H9 (cell line): ENCODE data around the gene RCSD1. TPM values are rescaled to one million over a fixed set of nuclear protein-coding genes. Genes with fewer than 3 reads are reported as not detected.

ENCODE experiments used
- DNase-seq: peaks from one replicate; pipeline ENCODE4 v3.0.0-alpha.2; 2017
- H2AFZ ChIP-seq: one replicate; pipeline ENCODE4 v1.6.1; 2013; ENCODE audit warnings: mild to moderate bottlenecking, low read length, control low read depth, moderate library complexity
- H2AK5ac ChIP-seq: 2 replicates; pipeline ENCODE4 v1.6.1; 2013; ENCODE audit warnings: low read length, control low read depth, mixed read lengths; ENCODE audit not compliant: insufficient read length
- H2BK120ac ChIP-seq: one replicate; pipeline ENCODE4 v1.6.1; 2013; ENCODE audit warnings: low read depth, mild to moderate bottlenecking, low read length, control low read depth, inconsistent platforms; ENCODE audit not compliant: poor library complexity, severe bottlenecking
- H2BK12ac ChIP-seq: 2 replicates; pipeline ENCODE4 v1.6.1; 2013; ENCODE audit warnings: low read length, control low read depth, mixed read lengths, low read depth; ENCODE audit not compliant: insufficient read length
- H2BK15ac ChIP-seq: 2 replicates; pipeline ENCODE4 v1.6.1; 2013; ENCODE audit warnings: low read depth, low read length, control low read depth
- H2BK20ac ChIP-seq: one replicate; pipeline ENCODE4 v1.6.1; 2013; ENCODE audit warnings: low read depth, mild to moderate bottlenecking, low read length, control low read depth, inconsistent platforms; ENCODE audit not compliant: poor library complexity, severe bottlenecking
- H2BK5ac ChIP-seq: 2 replicates; pipeline ENCODE4 v1.6.1; 2013; ENCODE audit warnings: low read length, control low read depth, mixed read lengths; ENCODE audit not compliant: insufficient read length
- H3K14ac ChIP-seq: 2 replicates; pipeline ENCODE4 v1.6.1; 2013; ENCODE audit warnings: low read length, control low read depth; ENCODE audit not compliant: insufficient read depth
- H3K18ac ChIP-seq: 2 replicates; pipeline ENCODE4 v1.6.1; 2013; ENCODE audit warnings: low read depth, mild to moderate bottlenecking, mixed read lengths, low read length, control low read depth; ENCODE audit not compliant: insufficient read length
- H3K23ac ChIP-seq: 2 replicates; pipeline ENCODE4 v1.6.1; 2013; ENCODE audit warnings: low read length, control low read depth, mixed read lengths, low read depth; ENCODE audit not compliant: insufficient read length
- H3K23me2 ChIP-seq: 2 replicates; pipeline ENCODE4 v1.6.1; 2013; ENCODE audit warnings: low read depth, mild to moderate bottlenecking, mixed read lengths, low read length, control low read depth; ENCODE audit not compliant: insufficient read length, poor library complexity, severe bottlenecking
- H3K27ac ChIP-seq: 2 replicates; pipeline ENCODE4 v1.5.1; 2013; ENCODE audit warnings: low read length, control low read depth, mixed read lengths, low read depth; ENCODE audit not compliant: insufficient read length
- H3K27me3 ChIP-seq: 2 replicates; pipeline ENCODE4 v1.6.1; 2013; ENCODE audit warnings: low read length, control low read depth, inconsistent platforms; ENCODE audit not compliant: insufficient read depth
- H3K4ac ChIP-seq: 2 replicates; pipeline ENCODE4 v1.6.1; 2013; ENCODE audit warnings: low read depth, mild to moderate bottlenecking, control low read depth, inconsistent platforms, low read length, moderate library complexity
- H3K4me1 ChIP-seq: 2 replicates; pipeline ENCODE4 v1.6.1; 2013; ENCODE audit warnings: low read length, control low read depth, inconsistent platforms; ENCODE audit not compliant: insufficient read depth
- H3K4me2 ChIP-seq: 2 replicates; pipeline ENCODE4 v1.6.1; 2013; ENCODE audit warnings: low read length, control low read depth, mixed read lengths; ENCODE audit not compliant: insufficient read length, insufficient read depth
- H3K56ac ChIP-seq: 2 replicates; pipeline ENCODE4 v1.6.1; 2013; ENCODE audit warnings: low read depth, mild to moderate bottlenecking, mixed read lengths, low read length, control low read depth; ENCODE audit not compliant: insufficient read length
- H3K79me1 ChIP-seq: 2 replicates; pipeline ENCODE4 v1.6.1; 2013; ENCODE audit warnings: low read depth, mild to moderate bottlenecking, moderate library complexity, low read length, control low read depth, inconsistent platforms; ENCODE audit not compliant: insufficient read depth, poor library complexity, severe bottlenecking
- H3K79me2 ChIP-seq: 2 replicates; pipeline ENCODE4 v1.6.1; 2013; ENCODE audit warnings: low read length, control low read depth, inconsistent platforms; ENCODE audit not compliant: insufficient read depth
- H3K9ac ChIP-seq: 2 replicates; pipeline ENCODE4 v1.6.1; 2013; ENCODE audit warnings: low read length, control low read depth, mixed read lengths; ENCODE audit not compliant: insufficient read length; ENCODE audit errors: extremely low read depth
- H3K9me3 ChIP-seq: one replicate; pipeline ENCODE4 v1.6.1; 2013; ENCODE audit warnings: low read depth, low read length, inconsistent platforms; ENCODE audit not compliant: control insufficient read depth
- H3T11ph ChIP-seq: one replicate; pipeline ENCODE4 v1.6.1; 2013; ENCODE audit warnings: mild to moderate bottlenecking, low read length, control low read depth, inconsistent platforms
- H4K20me1 ChIP-seq: one replicate; pipeline ENCODE4 v1.6.1; 2013; ENCODE audit not compliant: control insufficient read depth, insufficient read length, insufficient read depth
- H4K5ac ChIP-seq: 2 replicates; pipeline ENCODE4 v1.6.1; 2013; ENCODE audit warnings: low read depth, mild to moderate bottlenecking, mixed read lengths, low read length, control low read depth; ENCODE audit not compliant: insufficient read length
- H4K8ac ChIP-seq: replicated peaks from 2 replicates; pipeline ENCODE4 v1.6.1; 2013; ENCODE audit warnings: low read length, control low read depth, mixed read lengths, low read depth; ENCODE audit not compliant: insufficient read length
- H4K91ac ChIP-seq: 2 replicates; pipeline ENCODE4 v1.6.1; 2013; ENCODE audit warnings: low read depth, mild to moderate bottlenecking, moderate library complexity, mixed read lengths, low read length, control low read depth; ENCODE audit not compliant: insufficient read length
- H3K27ac Mint-ChIP-seq, 3 experiments: 2 replicates in 2 of 3; 3 replicates in 1 of 3; pipeline ENCODE4 v1.8.0; 2020 to 2021; ENCODE audit warnings: mixed read lengths in 3 of 3, mild to moderate bottlenecking in 1 of 3, moderate library complexity in 1 of 3
- H3K27me3 Mint-ChIP-seq: 2 replicates; pipeline ENCODE4 v1.8.0; 2021; ENCODE audit warnings: low read depth, mild to moderate bottlenecking, moderate library complexity, mixed read lengths
- H3K36me3 Mint-ChIP-seq, 3 experiments: 2 replicates in 2 of 3; 3 replicates in 1 of 3; pipeline ENCODE4 v1.8.0; 2020 to 2021; ENCODE audit warnings: low read depth in 3 of 3, mixed read lengths in 3 of 3; ENCODE audit not compliant: insufficient read depth in 1 of 3
- H3K4me1 Mint-ChIP-seq, 2 experiments: 2 replicates each; pipeline ENCODE4 v1.8.0; 2020; ENCODE audit warnings: mixed read lengths in 2 of 2
- H3K4me3 Mint-ChIP-seq, 2 experiments: 2 replicates in 1 of 2; 3 replicates in 1 of 2; pipeline ENCODE4 v1.8.0; 2020 to 2021; ENCODE audit warnings: mild to moderate bottlenecking in 2 of 2, mixed read lengths in 2 of 2, moderate library complexity in 1 of 2
- H3K9me3 Mint-ChIP-seq, 2 experiments: 2 replicates in 1 of 2; 3 replicates in 1 of 2; pipeline ENCODE4 v1.8.0; 2020; ENCODE audit warnings: mild to moderate bottlenecking in 2 of 2, mixed read lengths in 2 of 2, moderate library complexity in 1 of 2
- WGBS: extraction: QIAGEN DNeasy Blood & Tissue Kit; methylation state at CpG from one replicate; pipeline ENCODE4 v1.1.7; 2013; ENCODE audit warnings: missing lambda C conversion rate, low lambda C conversion rate, mixed read lengths; ENCODE audit not compliant: insufficient read length; ENCODE audit errors: extremely low coverage; 5-methylcytosine and 5-hydroxymethylcytosine counted together
- total RNA-seq: library from RNA; stranded (reverse); gene quantifications from 2 replicates; pipeline ENCODE4 v1.2.1, GENCODE V29; 2021
- TF ChIP-seq, protein P1 (sequence below): fragments of 200-600 bp; sonication (generic); conservative IDR thresholded peaks from 3 replicates; pipeline ENCODE4 v1.8.0; 2021; ENCODE audit warnings: antibody characterized with exemption, mild to moderate bottlenecking

RCSD1 gene
- total RNA-seq, 1 experiment from 2014 or later, result 0.13 TPM

GRCh38 chr1:167621780-167622313, 8.2 kb upstream of the RCSD1 start:
- no peak overlapping the region for H2BK20ac ChIP-seq
- no peaks in the 10 kb centered on the region for H3K27me3 ChIP-seq
- no peaks in the 10 kb centered on the region for H4K20me1 ChIP-seq
- H3K9me3 ChIP-seq, result no peaks in the 10 kb centered on the region
- H3K27ac ChIP-seq, result no peak overlapping the region
- H3K4me2 ChIP-seq, result no peak overlapping the region
- no peaks in the 10 kb centered on the region for H3K23me2 ChIP-seq
- H3K36me3 Mint-ChIP-seq, result no peaks in the 10 kb centered on the region; a peak in 2 of 7 replicates
- no peak overlapping the region for H3K9ac ChIP-seq
- H3K27me3 Mint-ChIP-seq, result peaks cover 39% of the 10 kb centered on the region
- H2BK12ac ChIP-seq, result no peak overlapping the region
- no peak overlapping the region for H3K27ac Mint-ChIP-seq
- H3K79me2 ChIP-seq, result no peaks in the 10 kb centered on the region
- no CpG with 5 or more reads among the region's 4 CpGs for WGBS
- peaks cover 19 to 20% of the 10 kb centered on the region in 2 experiments for H3K4me1 Mint-ChIP-seq
- no peak overlapping the region for H4K5ac ChIP-seq
- H3K4ac ChIP-seq, result no peak overlapping the region
- H3K18ac ChIP-seq, result no peak overlapping the region
- no peaks in the 10 kb centered on the region for H3K79me1 ChIP-seq
- no peak overlapping the region for H4K91ac ChIP-seq
- peaks cover 10% of the 10 kb centered on the region; the same call in 1 of the 2 replicates for H3K4me1 ChIP-seq
- no peak overlapping the region for H2BK15ac ChIP-seq
- no peak overlapping the region for H4K8ac ChIP-seq
- DNase-seq, result no peak
- no peak overlapping the region for H3T11ph ChIP-seq
- TF ChIP-seq, protein P1, sequence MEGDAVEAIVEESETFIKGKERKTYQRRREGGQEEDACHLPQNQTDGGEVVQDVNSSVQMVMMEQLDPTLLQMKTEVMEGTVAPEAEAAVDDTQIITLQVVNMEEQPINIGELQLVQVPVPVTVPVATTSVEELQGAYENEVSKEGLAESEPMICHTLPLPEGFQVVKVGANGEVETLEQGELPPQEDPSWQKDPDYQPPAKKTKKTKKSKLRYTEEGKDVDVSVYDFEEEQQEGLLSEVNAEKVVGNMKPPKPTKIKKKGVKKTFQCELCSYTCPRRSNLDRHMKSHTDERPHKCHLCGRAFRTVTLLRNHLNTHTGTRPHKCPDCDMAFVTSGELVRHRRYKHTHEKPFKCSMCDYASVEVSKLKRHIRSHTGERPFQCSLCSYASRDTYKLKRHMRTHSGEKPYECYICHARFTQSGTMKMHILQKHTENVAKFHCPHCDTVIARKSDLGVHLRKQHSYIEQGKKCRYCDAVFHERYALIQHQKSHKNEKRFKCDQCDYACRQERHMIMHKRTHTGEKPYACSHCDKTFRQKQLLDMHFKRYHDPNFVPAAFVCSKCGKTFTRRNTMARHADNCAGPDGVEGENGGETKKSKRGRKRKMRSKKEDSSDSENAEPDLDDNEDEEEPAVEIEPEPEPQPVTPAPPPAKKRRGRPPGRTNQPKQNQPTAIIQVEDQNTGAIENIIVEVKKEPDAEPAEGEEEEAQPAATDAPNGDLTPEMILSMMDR, result no peak
- no peak overlapping the region for H3K14ac ChIP-seq
- H3K9me3 Mint-ChIP-seq, result peaks cover 3 to 11% of the 10 kb centered on the region in 2 experiments; a peak in 4 of 5 replicates
- no peak overlapping the region for H2BK120ac ChIP-seq
- no peak overlapping the region for H2AFZ ChIP-seq
- no peak overlapping the region for H3K23ac ChIP-seq
- H3K56ac ChIP-seq, result no peak overlapping the region
- H2AK5ac ChIP-seq, result no peak overlapping the region
- H3K4me3 Mint-ChIP-seq, result no peak overlapping the region
- no peak overlapping the region for H2BK5ac ChIP-seq
